ENCODE measurements around the gene EFHC1. TPM values are rescaled to one million over a fixed set of nuclear protein-coding genes. Genes with fewer than 3 reads are reported as not detected.
"Not testable (repeated sequence)": the region's sequence is repeated elsewhere in the genome, so short reads cannot be mapped to it uniquely, and the experiment has no call there.

Gene EFHC1
- polyA plus RNA-seq, 1 donor from 2014 or later: 173 TPM

GRCh38 chr6:52438926-52439325 is 18.8 kb downstream of the EFHC1 start:
- no peak overlapping the region for H2AFZ ChIP-seq (ENCODE audit: low read depth, low read length)
- H3K4me3 ChIP-seq (ENCODE audit: low read length): no peak overlapping the region
- no peaks in the 10 kb centered on the region for H4K20me1 ChIP-seq (ENCODE audit: insufficient read depth)
- H3K9me2 ChIP-seq (ENCODE audit: insufficient read depth, low read length): no peaks in the 10 kb centered on the region
- H3K4me2 ChIP-seq (ENCODE audit: low read length): no peak overlapping the region
- TF ChIP-seq POLR2AphosphoS5 (IDR thresholded peaks at IDR 0.05): no peak
- H3K36me3 ChIP-seq (ENCODE audit: insufficient read depth, low read length): no peaks in the 10 kb centered on the region
- H3K9me3 ChIP-seq (ENCODE audit: low read length): no peaks in the 10 kb centered on the region
- H3K9ac ChIP-seq (ENCODE audit: low read length): no peak overlapping the region
- H3F3A ChIP-seq (ENCODE audit: insufficient read depth, low read length, poor library complexity, severe bottlenecking): no peaks in the 10 kb centered on the region
- no peak overlapping the region for H3K27ac ChIP-seq (ENCODE audit: low read length)
- H3K27me3 ChIP-seq (ENCODE audit: insufficient read depth, low read depth, low read length): no peaks in the 10 kb centered on the region
- no peaks in the 10 kb centered on the region for H3K79me2 ChIP-seq (replicated peaks; ENCODE audit: insufficient read depth, low read length)

GRCh38 chr6:52454556-52454955 is 34.4 kb downstream of the EFHC1 start:
- no peaks in the 10 kb centered on the region for H4K20me1 ChIP-seq (ENCODE audit: insufficient read depth)
- peaks cover 5% of the 10 kb centered on the region for H3K9me3 ChIP-seq (ENCODE audit: low read length)
- no peak overlapping the region for H2AFZ ChIP-seq (ENCODE audit: low read depth, low read length)
- H3K27ac ChIP-seq (ENCODE audit: low read length): no peak overlapping the region
- H3K27me3 ChIP-seq (ENCODE audit: insufficient read depth, low read depth, low read length): no peaks in the 10 kb centered on the region
- no peaks in the 10 kb centered on the region for H3K36me3 ChIP-seq (ENCODE audit: insufficient read depth, low read length)
- no peaks in the 10 kb centered on the region for H3F3A ChIP-seq (ENCODE audit: insufficient read depth, low read length, poor library complexity, severe bottlenecking)
- H3K9me2 ChIP-seq (ENCODE audit: insufficient read depth, low read length): no peaks in the 10 kb centered on the region
- no peak overlapping the region for H3K4me2 ChIP-seq (ENCODE audit: low read length)
- TF ChIP-seq MXI1 (conservative IDR thresholded peaks at IDR 0.05; ENCODE audit: poor library complexity, severe bottlenecking): no peak
- TF ChIP-seq EZH2 (IDR thresholded peaks at IDR 0.05; ENCODE audit: borderline replicate concordance, insufficient read depth, low read length, poor library complexity, severe bottlenecking): no peak
- H3K9ac ChIP-seq (ENCODE audit: low read length): no peak overlapping the region
- no peaks in the 10 kb centered on the region for H3K79me2 ChIP-seq (replicated peaks; ENCODE audit: insufficient read depth, low read length)
- no peak overlapping the region for H3K4me3 ChIP-seq (ENCODE audit: low read length)

DNA sequence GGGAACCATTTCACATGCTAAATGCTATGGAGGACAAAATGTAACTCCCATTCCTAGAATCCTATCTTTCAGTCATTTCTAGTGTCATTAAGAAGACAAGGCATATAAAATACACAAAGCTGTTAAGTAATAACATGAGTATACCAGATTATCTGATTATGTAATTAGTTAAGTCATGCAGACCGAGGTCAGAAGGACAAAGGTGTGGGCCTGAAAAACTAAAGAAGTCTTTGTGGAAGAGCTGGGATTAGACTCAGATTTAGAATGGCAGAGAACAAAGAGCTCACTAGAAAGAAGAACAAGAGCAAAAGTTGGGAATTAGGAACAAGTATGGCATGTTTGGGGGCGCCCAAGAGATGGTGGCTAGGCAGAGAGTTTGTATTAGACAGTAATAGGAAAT is 37.0 kb downstream of the EFHC1 start:
- no peak overlapping the region for H3K4me3 ChIP-seq (ENCODE audit: low read length)
- H3K9me3 ChIP-seq (ENCODE audit: low read length): no peaks in the 10 kb centered on the region
- H3K27me3 ChIP-seq (ENCODE audit: insufficient read depth, low read depth, low read length): no peaks in the 10 kb centered on the region
- H3K9ac ChIP-seq (ENCODE audit: low read length): no peak overlapping the region
- no peak overlapping the region for H3K27ac ChIP-seq (ENCODE audit: low read length)
- H3K9me2 ChIP-seq (ENCODE audit: insufficient read depth, low read length): no peaks in the 10 kb centered on the region
- H3F3A ChIP-seq (ENCODE audit: insufficient read depth, low read length, poor library complexity, severe bottlenecking): no peaks in the 10 kb centered on the region
- no peak overlapping the region for H3K4me2 ChIP-seq (ENCODE audit: low read length)
- no peak overlapping the region for H2AFZ ChIP-seq (ENCODE audit: low read depth, low read length)
- H4K20me1 ChIP-seq (ENCODE audit: insufficient read depth): no peaks in the 10 kb centered on the region
- H3K79me2 ChIP-seq (replicated peaks; ENCODE audit: insufficient read depth, low read length): no peaks in the 10 kb centered on the region
- no peaks in the 10 kb centered on the region for H3K36me3 ChIP-seq (ENCODE audit: insufficient read depth, low read length)
- no peak for TF ChIP-seq MXI1 (conservative IDR thresholded peaks at IDR 0.05; ENCODE audit: poor library complexity, severe bottlenecking)
- TF ChIP-seq EP300 (conservative IDR thresholded peaks at IDR 0.05; ENCODE audit: poor library complexity, severe bottlenecking): no peak
- TF ChIP-seq TAF1 (IDR thresholded peaks at IDR 0.05; ENCODE audit: low read depth): no peak
- no peak for TF ChIP-seq RAD21 (conservative IDR thresholded peaks at IDR 0.05)
- TF ChIP-seq POLR2AphosphoS5 (IDR thresholded peaks at IDR 0.05): no peak
- no peak for TF ChIP-seq EZH2 (IDR thresholded peaks at IDR 0.05; ENCODE audit: borderline replicate concordance, insufficient read depth, low read length, poor library complexity, severe bottlenecking)
- no peak for TF ChIP-seq SMC3 (conservative IDR thresholded peaks at IDR 0.05; ENCODE audit: poor library complexity)
- no peak for TF ChIP-seq CTCF (IDR thresholded peaks at IDR 0.05; ENCODE audit: poor library complexity, severe bottlenecking)
- TF ChIP-seq, protein P1, sequence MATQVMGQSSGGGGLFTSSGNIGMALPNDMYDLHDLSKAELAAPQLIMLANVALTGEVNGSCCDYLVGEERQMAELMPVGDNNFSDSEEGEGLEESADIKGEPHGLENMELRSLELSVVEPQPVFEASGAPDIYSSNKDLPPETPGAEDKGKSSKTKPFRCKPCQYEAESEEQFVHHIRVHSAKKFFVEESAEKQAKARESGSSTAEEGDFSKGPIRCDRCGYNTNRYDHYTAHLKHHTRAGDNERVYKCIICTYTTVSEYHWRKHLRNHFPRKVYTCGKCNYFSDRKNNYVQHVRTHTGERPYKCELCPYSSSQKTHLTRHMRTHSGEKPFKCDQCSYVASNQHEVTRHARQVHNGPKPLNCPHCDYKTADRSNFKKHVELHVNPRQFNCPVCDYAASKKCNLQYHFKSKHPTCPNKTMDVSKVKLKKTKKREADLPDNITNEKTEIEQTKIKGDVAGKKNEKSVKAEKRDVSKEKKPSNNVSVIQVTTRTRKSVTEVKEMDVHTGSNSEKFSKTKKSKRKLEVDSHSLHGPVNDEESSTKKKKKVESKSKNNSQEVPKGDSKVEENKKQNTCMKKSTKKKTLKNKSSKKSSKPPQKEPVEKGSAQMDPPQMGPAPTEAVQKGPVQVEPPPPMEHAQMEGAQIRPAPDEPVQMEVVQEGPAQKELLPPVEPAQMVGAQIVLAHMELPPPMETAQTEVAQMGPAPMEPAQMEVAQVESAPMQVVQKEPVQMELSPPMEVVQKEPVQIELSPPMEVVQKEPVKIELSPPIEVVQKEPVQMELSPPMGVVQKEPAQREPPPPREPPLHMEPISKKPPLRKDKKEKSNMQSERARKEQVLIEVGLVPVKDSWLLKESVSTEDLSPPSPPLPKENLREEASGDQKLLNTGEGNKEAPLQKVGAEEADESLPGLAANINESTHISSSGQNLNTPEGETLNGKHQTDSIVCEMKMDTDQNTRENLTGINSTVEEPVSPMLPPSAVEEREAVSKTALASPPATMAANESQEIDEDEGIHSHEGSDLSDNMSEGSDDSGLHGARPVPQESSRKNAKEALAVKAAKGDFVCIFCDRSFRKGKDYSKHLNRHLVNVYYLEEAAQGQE (IDR thresholded peaks at IDR 0.05; ENCODE audit: borderline replicate concordance): no peak

GRCh38 chr6:52461194-52461593 is 41.1 kb downstream of the EFHC1 start:
- H3K79me2 ChIP-seq (replicated peaks; ENCODE audit: insufficient read depth, low read length); H3K27ac ChIP-seq (ENCODE audit: low read length); H2AFZ ChIP-seq (ENCODE audit: low read depth, low read length); H3K36me3 ChIP-seq (ENCODE audit: insufficient read depth, low read length); H3K27me3 ChIP-seq (ENCODE audit: insufficient read depth, low read depth, low read length); H3K9me2 ChIP-seq (ENCODE audit: insufficient read depth, low read length); H3F3A ChIP-seq (ENCODE audit: insufficient read depth, low read length, poor library complexity, severe bottlenecking); H3K4me2 ChIP-seq (ENCODE audit: low read length); H3K9ac ChIP-seq (ENCODE audit: low read length); H4K20me1 ChIP-seq (ENCODE audit: insufficient read depth); H3K4me3 ChIP-seq (ENCODE audit: low read length); H3K9me3 ChIP-seq (ENCODE audit: low read length): not testable (repeated sequence)

Data from neural cell (in vitro differentiated cells).